ENCODE measurements around the gene LIMS1.

DNA sequence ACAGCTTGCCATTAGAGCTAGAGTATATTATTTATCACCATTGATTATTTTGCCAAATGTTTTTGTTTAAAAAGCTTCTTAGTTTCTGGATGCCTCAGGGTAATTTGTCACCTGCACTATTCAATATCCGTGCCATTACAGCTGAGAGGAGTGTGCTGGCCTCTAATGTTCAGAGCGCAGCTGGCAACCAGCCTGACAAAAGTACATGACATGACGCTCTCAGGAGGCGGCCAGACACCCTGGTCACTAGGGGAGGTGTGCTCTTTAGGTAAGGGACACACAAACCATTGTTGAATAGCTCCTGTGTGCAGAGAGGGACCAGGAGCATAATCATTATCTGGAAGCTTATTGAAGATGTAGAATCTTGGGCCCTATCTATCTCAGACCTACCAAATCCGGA, 20.3 kb downstream of the LIMS1 start:
- TF ChIP-seq, protein P1, sequence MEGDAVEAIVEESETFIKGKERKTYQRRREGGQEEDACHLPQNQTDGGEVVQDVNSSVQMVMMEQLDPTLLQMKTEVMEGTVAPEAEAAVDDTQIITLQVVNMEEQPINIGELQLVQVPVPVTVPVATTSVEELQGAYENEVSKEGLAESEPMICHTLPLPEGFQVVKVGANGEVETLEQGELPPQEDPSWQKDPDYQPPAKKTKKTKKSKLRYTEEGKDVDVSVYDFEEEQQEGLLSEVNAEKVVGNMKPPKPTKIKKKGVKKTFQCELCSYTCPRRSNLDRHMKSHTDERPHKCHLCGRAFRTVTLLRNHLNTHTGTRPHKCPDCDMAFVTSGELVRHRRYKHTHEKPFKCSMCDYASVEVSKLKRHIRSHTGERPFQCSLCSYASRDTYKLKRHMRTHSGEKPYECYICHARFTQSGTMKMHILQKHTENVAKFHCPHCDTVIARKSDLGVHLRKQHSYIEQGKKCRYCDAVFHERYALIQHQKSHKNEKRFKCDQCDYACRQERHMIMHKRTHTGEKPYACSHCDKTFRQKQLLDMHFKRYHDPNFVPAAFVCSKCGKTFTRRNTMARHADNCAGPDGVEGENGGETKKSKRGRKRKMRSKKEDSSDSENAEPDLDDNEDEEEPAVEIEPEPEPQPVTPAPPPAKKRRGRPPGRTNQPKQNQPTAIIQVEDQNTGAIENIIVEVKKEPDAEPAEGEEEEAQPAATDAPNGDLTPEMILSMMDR (IDR thresholded peaks at IDR 0.05; ENCODE audit: low read depth, low read length): no peak
- TF ChIP-seq EZH2phosphoT487 (IDR thresholded peaks at IDR 0.05; ENCODE audit: low read depth): no peak
